Sigmoid colon (tissue), 4 donors: ENCODE results near the gene CTXND1.

Source experiments
- EP300 ChIP-seq, 4 donors: sonication (generic); formaldehyde crosslinking; IDR thresholded peaks; one replicate each; pipeline ENCODE4 v1.6.1; 2017; ENCODE audit warnings: antibody characterized with exemption in 4 of 4
- POLR2A ChIP-seq, 2 donors: fragments of 450-650 bp; IDR thresholded peaks; one replicate each; pipeline ENCODE4 v1.6.1; 2016; ENCODE audit warnings: antibody characterized with exemption in 2 of 2, mild to moderate bottlenecking in 2 of 2, moderate library complexity in 2 of 2
- POLR2AphosphoS5 ChIP-seq, 4 donors: sonication (generic); formaldehyde crosslinking; IDR thresholded peaks; one replicate each; pipeline ENCODE4 v1.6.1; 2017; ENCODE audit warnings: antibody characterized with exemption in 4 of 4
- TF ChIP-seq, protein P1 (sequence below), 4 experiments: fragments of 450-650 bp in 3 of 4; fragments of 200-600 bp in 1 of 4; IDR thresholded peaks; one replicate each; pipeline ENCODE4 v1.5.1; 2016 to 2019; ENCODE audit warnings: antibody characterized with exemption in 4 of 4, mild to moderate bottlenecking in 3 of 4, moderate library complexity in 2 of 4

GRCh38 chr15:80163897-80164296 lies 88.1 kb downstream of the CTXND1 start:
- no peak for TF ChIP-seq POLR2A (IDR thresholded peaks at IDR 0.05)
- TF ChIP-seq, protein P1, sequence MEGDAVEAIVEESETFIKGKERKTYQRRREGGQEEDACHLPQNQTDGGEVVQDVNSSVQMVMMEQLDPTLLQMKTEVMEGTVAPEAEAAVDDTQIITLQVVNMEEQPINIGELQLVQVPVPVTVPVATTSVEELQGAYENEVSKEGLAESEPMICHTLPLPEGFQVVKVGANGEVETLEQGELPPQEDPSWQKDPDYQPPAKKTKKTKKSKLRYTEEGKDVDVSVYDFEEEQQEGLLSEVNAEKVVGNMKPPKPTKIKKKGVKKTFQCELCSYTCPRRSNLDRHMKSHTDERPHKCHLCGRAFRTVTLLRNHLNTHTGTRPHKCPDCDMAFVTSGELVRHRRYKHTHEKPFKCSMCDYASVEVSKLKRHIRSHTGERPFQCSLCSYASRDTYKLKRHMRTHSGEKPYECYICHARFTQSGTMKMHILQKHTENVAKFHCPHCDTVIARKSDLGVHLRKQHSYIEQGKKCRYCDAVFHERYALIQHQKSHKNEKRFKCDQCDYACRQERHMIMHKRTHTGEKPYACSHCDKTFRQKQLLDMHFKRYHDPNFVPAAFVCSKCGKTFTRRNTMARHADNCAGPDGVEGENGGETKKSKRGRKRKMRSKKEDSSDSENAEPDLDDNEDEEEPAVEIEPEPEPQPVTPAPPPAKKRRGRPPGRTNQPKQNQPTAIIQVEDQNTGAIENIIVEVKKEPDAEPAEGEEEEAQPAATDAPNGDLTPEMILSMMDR (IDR thresholded peaks at IDR 0.05): no peak
- TF ChIP-seq EP300 (IDR thresholded peaks at IDR 0.05): no peak
- TF ChIP-seq POLR2AphosphoS5 (IDR thresholded peaks at IDR 0.05): no peak
